Measurements from ENCODE around the gene LPCAT3.

- TF ChIP-seq FOXM1 (IDR thresholded peaks at IDR 0.05; ENCODE audit: borderline replicate concordance, low read depth) = no peak
- TF ChIP-seq NFIC (IDR thresholded peaks at IDR 0.05) = no peak
- TF ChIP-seq CEBPB (IDR thresholded peaks at IDR 0.05) = no peak
- TF ChIP-seq EGR1 (IDR thresholded peaks at IDR 0.05) = no peak
- TF ChIP-seq REST (IDR thresholded peaks at IDR 0.05; ENCODE audit: low read depth) = no peak
- TF ChIP-seq RAD21 (IDR thresholded peaks at IDR 0.05; ENCODE audit: low read depth) = no peak
- TF ChIP-seq USF1 (IDR thresholded peaks at IDR 0.05) = no peak
- TF ChIP-seq YY1 (IDR thresholded peaks at IDR 0.05; ENCODE audit: low read depth) = no peak
- no peak for TF ChIP-seq MAX (IDR thresholded peaks at IDR 0.05)
- TF ChIP-seq TEAD4 (IDR thresholded peaks at IDR 0.05) = no peak
- TF ChIP-seq TAF1 (IDR thresholded peaks at IDR 0.05; ENCODE audit: low read depth) = no peak
- TF ChIP-seq EP300 (IDR thresholded peaks at IDR 0.05; ENCODE audit: borderline replicate concordance) = no peak
Observed at GRCh38 chr12:7066596-7066995, 48.3 kb upstream of the LPCAT3 start.

Measured in Ishikawa (cell line).